NCI-H2227 (cell line): ENCODE data around the gene FMN1.

Experiments
- DNase-seq: peaks from one replicate; lab custom pipeline; 2025; ENCODE audit not compliant: unreplicated experiment; lab: John Stamatoyannopoulos, UW

Gene FMN1

GRCh38 chr15:32799936-32800535, 394.5 kb downstream of the FMN1 start:
- DNase-seq, result no peak

DNA sequence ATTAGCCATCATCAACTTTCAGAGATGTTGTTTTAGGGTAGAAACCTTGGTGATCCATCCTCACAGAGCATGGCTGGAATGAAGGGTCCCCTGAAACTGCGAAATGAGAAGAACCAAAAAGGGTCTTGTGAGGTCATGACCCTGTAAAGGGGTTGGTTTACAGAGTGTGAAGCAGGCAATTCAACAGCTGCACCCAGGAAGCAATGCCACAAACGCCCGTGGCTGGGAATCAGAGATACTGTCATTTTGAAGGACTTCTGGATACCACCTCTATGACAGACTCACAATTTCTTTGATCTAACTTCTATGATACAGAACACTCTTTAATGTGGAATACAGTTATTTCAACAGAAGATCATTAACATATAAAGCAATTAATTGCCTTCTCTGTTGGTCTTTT, 397.7 kb downstream of the FMN1 start:
- no peak for DNase-seq

GRCh38 chr15:32794973-32795372, 399.5 kb downstream of the FMN1 start:
- DNase-seq, result no peak

DNA sequence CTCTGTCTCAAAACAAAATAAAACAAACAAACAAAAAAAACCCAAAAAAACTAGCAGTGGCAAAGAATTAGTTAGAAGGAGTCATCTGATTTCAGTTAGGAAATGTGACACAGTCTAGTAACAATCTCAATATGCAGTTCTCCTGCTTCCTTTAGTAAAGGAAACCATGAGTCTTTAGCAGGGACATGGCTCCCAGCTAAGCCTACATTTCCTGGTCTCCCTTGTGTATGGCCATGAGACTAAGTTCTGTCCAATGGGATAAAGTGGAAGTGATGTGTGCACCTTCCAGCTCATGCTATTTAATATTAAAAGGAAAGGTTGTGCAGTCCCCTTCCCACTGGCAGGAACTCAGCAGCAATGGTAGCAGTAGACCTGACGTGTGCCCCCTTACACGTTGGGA, 402.1 kb downstream of the FMN1 start:
- DNase-seq, result no peak

DNA sequence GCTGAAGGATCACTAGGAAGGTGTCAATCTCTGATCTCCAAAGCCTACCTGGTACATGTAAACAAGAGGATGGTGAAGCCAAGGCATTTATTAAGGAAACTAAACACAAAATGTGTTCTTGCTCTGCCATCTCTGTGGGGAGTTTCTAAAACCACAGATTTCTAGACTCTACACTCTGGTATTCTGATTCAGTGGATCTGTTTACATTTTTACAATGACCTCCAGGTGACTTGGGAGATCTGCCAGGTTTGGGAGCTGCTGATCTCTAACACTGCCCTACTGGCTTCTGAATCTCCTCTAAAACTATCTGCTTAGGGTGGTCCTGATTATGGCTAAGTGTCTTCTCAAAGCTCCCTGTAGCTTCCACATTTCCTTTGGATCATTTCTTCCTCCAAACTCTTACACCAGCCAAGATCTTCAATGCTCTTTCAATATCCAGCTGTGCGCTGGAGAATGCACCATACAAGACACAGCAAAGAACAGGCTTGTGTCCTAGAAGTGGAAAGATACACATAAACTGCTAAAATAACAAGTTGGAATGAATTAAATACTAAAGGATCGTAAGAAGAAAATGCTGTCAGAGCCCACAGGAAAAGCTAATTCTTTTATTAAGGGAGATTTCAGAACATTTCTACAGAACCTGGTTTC, 404.0 kb downstream of the FMN1 start:
- DNase-seq, result no peak

- DNase-seq, result no peak
These were observed 406.6 kb downstream of the FMN1 start for GRCh38 chr15:32787949-32788348.

DNA sequence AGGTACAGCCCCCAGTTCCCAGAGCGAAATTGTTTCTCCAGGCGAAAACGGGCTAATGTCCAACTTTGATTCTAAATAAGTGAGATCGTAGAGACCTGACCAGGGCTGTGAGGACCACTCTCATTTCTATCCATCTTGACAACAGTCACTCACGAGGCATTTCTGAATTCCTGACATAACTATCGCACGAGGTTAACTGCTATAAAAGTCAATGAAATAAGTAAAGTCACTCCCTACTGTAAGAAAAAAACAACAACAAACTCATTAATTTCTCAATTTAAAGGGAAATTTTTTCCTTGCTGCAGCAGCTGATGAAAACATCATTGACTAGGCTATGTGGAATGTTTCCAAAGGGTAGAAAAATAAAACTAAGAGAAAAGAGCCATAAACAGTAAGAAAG, 407.6 kb downstream of the FMN1 start:
- DNase-seq, result no peak

GRCh38 chr15:32784581-32784980, 409.9 kb downstream of the FMN1 start:
- DNase-seq, result no peak

GRCh38 chr15:32781781-32782180, 412.7 kb downstream of the FMN1 start:
- no peak for DNase-seq

- no peak for DNase-seq
These were observed 415.9 kb downstream of the FMN1 start for GRCh38 chr15:32778391-32779176.

DNA sequence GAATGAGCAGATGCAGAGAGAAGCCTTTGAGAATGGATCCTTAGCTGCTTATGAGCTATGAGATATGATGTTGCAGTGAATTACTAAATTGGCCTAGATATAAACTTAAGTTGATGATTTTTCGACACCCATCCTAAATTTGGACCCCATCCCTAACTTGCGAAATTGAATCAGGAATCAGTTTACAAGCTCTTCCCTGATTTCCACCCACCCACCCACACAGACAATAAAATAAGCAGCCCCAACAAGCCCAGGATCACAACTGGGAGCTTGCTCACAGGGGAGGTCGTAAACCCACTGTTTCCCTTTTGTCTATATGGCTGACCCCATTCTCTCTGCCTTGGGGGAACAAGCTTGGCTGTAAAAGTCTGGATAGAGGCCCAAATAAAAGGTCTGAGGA, 419.4 kb downstream of the FMN1 start:
- no peak for DNase-seq

DNA sequence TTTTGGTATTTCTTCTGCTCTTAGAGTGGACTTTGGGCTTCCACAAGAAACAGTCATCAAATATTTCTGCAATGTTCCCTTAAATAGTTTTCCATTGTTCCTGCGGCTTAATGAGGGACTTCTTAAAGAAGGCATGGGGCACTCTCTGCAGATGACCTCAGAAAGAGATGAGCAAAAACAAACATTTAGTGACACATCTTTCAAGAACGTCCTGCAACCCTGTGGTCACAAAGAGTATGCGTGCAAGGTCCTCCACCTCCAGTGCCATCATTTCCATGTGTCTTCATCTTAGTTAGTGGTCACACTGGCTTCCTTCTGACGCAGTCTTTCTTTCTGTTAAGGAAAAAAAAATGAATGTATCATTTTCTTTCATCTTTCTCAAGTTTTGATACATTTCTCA, 420.5 kb downstream of the FMN1 start:
- no peak for DNase-seq

DNA sequence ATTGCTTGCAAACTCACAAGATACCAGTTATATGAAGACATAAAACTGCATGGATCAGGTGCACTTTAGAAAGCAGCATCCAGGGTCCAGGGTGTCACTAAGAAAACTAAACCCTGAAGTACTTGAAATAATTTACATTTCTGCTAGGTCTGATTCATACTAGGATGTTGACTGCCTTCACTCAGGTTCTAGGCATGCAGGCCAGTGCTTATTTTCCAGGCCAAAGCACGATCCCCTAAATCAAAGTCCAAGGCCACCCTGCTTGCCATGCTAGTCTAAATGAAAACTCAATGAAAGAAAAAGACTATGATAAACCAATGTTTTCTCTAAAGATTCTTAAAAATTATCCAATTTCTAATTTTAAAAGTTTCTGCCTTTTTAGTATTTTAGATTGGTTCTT, 427.3 kb downstream of the FMN1 start:
- no peak for DNase-seq

DNA sequence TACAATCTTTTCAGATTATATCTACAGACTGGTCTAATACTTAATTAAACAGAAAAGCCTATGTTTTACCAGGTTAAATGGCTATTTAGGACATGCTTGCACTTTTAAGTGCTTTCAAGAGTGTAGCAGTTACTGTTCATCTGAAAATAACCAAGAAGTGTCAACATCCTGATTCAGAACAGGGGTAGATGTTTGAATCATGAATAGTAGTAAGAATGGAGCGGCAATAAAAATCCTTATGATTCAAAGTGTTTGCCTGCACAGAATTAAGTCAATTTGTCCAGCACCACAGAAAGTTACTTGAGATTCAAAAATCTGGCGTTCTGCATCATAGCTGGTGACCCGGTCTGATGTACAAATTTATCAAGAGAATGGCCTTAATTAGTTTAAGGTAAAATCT, 428.4 kb downstream of the FMN1 start:
- no peak for DNase-seq

DNA sequence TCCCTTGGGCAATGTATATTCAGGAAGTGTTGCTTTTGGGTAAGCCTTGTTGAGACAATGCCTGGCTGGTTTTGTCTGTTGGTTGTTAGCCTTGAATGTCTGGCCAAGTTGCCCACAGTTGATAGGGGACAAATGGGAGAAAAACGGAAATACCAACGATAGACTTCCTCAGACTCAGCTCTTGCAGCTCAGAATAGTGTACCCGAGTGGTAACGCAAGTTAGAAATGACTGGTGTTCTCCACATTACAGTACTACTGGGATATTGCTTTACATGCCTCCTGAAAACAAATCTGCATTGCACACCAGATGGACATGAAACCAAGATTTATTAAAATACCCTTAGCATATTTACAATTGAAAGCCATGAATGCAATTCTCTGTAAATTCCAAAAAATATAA, 429.3 kb downstream of the FMN1 start:
- DNase-seq, result no peak

GRCh38 chr15:32763295-32763694, 431.2 kb downstream of the FMN1 start:
- DNase-seq, result no peak

GRCh38 chr15:32757426-32757825, 437.1 kb downstream of the FMN1 start:
- no peak for DNase-seq

DNA sequence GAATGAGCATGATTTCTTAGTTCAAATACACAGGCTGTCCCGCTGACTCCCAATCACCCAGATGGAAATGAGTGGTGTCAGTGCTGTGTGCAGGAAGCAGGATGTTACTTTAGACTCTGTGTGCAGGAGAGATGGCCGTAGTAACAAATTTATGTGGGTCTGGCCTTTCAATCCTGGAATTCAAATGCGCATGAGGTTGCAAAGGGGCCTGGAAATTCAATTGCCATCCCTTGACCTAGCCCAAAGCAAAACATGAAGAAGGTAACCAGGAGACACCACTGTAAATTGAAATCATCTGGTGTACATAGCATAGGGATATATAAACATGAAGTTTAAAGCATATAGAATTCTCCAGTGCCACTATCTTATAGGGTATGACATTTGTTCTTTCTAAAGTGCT, 443.5 kb downstream of the FMN1 start:
- DNase-seq, result no peak

- DNase-seq, result no peak
These were observed 446.6 kb downstream of the FMN1 start for GRCh38 chr15:32747921-32748342.

- no peak for DNase-seq
These were observed 448.2 kb downstream of the FMN1 start for GRCh38 chr15:32746116-32746857.

DNA sequence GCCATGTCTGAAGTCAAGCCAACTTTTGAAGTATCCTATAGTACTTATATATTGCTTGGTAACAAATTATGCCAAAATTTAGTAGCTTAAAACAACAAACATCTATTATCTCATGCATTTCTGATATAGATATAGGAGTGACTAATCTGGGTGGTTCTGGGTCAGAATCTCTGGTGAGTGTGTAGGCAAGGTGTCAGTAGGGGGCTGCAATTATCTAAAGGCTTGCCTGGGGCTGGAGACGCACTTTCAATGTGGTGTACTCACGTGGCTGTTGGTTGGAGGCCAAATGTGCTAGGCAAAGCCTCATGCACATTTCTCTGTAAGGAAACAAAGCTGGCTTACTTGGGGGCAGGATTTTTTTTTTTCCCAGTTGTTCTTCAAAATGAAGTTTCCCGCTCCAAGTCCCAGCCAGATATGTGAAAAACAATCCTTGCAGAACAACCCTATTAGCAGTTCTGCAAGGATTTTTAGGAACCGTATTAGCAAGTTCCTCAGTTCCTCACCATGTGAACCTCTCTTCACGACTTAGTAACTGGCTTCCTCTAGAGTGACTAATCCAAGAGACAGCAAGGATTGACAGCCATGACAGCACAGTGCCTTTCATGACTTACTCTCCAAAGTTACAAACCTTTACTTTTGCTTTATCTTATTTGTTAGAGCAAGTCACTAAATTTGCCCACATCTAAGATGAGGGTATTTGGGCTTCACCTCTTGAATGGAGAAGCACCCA, 450.9 kb downstream of the FMN1 start:
- DNase-seq, result no peak
